GM19043 (cell line): ENCODE results near the gene UMODL1.

ENCODE experiments used
- ATAC-seq: cut with Tn5 transposase; IDR thresholded peaks from one replicate; pipeline ENCODE4 v1.9.1; 2021; ENCODE audit warnings: low read depth; ENCODE audit not compliant: unreplicated experiment

Gene UMODL1

DNA sequence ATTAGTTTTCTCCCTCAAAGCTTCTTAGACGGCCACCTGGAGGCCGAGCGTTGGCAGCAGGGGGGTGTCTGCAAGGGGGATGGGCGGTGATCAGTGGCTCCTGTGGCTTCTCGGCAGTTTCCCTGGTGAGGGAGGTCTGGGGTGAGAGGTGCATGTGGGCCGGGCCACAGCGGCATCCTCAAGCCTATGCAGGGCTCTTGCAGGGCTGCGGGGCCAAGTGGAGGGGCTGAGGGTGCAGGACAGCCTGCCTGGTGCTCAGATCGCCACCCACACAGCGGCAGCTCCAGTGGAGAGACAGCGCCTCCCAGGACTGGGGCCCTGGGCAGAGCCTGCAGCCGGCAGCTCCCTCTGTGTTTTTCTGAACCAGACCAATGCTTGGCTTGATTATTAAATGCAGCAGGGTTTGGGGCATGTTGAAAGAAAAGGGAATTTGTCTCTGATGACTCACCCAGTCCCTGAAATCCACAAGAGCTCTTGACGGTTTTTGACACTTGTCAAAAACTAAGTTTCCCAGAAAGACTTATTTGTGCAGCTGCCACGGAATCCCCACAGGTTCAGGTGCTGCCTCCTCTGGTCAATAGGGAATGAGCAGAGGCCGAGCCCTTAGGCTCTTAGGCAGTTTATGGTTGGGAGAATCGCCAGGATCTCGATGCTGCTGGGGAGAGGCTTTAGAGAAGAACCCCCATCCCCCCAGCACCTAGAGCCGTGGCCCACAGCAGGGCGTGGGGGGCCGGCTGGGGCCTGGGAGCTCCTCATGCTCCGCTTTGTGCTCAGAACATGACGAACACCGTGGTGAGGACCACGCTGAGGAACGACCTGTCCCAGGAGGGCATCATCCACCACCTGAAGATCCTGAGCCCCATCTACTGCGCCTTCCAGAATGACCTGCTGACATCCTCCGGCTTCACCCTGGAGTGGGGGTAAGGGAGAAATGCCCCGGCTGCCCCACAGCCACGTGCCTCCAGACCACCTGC lies 54.7 kb downstream of the UMODL1 start:
- no peak for ATAC-seq

DNA sequence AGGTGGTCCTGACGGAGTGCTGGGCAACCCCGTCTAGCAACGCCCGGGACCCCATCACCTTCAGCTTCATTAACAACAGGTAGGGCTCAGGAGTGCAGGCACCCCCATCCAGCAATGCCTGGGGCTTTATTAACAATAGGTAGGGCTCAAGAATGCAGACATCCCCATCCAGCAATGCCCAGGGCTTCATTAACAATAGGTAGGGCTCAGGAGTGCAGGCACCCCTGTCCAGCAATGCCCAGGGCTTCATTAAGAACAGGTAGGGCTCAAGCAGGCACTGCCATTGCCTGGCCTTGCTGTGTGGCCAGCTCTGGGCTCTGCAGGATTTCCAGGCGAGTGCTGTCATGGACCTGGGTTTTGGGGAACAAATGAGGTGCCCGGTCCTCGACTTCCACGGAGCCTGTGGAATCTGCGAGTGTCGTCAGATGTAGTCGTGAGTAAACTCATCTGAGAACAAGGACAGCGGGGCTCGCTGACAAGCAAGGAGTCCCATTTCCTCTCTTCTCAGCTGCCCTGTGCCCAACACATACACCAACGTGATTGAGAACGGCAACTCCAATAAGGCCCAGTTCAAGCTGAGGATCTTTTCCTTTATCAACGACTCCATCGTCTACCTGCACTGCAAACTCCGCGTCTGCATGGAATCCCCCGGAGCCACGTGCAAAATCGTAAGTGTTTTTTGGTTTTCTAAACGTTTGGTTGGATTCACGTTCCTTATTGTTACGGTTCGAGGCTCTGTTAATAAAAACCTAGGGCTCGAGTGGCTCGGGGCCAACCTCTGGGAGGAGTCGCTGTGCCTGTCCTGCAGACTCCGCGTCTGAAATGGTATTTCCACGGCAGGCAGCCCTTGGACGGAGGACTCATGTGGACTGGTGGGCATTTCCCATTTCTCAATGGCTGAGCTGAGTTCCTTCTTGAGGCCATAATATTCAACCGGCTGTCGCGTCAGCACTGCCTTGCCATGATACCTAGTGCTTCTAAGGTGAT lies 56.3 kb downstream of the UMODL1 start:
- ATAC-seq: no peak

DNA sequence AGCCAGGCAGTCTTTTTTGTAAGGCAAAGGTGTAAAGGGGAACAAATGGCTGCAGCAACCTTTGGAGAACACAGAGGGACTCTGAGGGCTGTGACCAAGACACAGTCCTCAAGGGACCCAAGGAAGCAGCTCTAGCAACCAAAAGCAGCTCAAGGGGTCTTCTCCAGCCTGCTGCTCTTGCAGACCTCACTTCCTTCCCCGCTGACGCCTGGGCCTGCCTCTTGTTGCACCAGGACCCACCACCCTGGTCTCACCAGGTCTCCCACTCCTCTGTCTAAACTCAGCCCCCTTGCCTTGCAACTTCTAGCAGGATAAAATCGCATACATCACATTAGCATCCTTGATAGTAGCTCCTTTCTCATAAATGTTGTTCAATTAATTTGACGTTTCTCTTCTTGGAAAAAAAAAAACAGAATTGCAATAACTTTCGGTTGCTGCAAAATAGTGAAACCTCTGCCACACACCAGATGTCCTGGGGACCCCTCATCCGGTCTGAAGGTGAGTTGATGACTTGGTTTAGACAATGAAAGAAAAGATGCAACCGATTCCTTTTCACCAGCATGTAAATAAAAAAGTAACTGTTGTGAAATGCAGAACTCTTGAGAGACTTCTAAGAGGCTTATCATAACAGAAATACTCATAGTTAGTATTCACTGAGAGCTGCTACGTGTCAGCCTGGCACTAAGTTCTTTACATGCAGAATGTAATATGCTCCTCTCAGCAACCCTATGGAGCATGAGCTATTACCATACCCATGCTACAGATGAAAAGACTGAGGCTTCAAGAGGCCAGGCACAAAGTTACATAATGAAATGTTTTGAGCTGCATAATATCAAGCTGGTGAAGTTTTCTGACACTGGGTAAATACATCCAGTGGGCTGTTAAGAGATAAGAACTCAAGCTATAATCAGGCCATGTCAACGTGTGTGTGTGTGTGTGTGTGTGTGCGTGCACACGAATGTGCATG lies 58.5 kb downstream of the UMODL1 start:
- ATAC-seq: no peak

DNA sequence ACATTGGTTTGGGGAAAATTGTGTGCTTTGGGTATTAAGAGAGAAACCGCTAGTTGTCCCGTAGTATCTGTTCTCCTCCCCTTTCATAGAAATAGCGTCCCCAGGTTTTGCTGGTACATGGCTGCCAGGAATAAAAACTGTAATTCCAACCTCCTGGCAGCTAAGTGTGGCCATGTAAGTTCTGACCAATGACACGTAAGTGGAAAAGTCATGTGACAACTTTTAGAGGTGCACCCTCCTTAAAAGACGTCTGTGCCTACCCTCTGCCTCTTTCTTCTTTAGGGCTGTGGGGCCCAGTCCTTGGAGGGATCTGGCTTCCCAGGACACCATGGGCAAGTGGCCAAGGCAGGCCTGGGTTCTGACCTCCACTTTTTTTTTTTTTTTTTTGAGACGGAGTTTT lies 59.3 kb downstream of the UMODL1 start:
- ATAC-seq: no peak

DNA sequence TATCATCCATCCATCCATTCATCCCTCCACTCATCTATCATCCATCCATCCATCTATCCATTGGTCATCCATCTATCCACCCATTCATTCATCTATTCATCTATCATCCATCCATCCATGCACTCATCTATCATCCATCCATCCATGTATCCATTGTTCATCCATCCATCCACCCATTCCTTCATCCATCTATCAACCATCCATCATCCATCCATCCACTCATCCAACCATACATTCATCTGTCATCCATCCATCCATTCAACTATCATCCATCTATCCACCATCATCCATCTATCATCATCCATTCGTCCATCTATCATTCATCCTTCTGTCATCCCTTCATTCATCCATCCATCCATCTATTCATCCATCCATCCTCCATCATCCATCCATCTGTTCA lies 61.1 kb downstream of the UMODL1 start:
- ATAC-seq: no peak

DNA sequence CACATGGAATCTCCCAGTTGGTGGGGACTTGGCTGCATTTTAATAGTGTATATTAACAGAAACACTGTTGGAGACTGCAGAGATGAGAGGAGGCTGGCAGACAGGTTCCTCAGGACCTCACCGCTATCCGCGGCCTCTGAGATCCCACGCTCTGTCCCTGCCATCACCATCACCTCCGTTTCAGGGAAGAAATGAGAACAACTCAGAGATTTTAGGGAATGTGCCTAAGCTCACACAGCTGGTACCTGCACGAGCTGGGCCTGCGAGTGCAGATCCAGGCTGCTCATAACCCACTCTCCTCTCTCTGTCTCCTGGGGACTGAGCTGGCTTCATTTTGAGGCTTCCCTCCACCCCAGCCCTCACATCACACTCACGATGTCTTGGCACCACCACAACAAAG lies 62.0 kb downstream of the UMODL1 start:
- no peak for ATAC-seq

DNA sequence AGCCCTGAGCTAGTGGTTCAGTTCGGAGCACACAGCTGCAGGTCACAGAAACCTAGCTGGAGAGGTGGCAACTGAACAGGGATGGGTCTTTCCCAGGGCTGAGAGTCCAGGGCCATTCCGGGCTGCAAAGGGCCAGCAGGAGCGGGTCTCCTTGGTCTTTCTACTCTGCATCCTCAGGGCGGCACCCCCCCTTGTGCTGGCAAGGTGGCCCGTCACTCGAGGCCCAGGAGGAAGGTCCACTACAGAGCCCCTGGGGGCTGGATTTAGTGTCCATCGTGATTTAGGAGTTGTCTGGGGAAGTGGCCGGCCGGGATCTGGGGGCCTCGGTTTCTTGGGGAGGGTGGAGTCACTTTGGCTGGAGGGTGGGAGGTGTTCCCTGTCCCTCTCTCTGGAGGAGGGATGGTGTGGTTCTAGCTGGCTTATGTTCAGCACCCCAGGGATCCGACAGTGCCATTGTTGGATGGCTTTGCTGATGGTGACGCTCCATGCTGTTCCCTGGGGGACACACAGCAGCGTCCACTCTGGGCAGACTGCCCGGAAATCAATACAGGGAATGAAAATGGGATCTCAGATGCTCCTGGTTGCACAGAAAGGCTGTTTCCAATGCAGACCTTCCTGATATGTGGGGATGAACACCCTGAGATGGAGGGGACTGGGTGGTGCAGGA lies 64.4 kb downstream of the UMODL1 start:
- ATAC-seq: no peak

DNA sequence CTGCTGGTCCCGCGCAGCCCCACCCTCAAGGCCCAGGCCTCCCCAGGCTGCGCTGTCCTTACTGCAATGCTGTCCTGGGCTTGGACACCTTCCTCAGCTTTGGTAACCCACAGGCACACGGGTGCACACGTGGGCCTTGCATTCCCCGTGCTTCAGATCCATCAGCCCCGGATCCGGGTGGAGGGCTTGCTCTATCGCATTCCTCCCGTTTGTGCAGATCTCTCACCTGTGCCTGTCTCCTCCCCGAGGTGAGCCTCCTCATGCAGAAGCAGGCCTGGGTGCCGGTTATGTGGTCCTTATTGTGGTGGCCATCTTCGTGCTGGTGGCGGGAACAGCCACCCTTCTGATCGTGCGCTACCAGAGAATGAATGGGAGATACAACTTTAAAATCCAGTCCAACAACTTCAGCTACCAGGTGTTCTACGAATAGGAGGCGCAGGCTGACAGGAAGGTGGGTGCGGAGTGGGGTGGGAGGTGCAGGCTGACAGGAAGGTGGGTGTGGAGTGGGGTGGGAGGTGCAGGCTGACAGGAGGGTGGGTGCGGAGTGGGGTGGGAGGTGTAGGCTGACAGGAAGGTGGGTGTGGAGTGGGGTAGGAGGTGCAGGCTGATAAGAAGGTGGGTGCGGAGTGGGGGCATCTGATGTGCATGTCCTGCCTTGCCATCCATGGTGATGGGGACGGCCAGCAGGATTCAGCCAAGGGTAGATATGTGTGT lies 66.2 kb downstream of the UMODL1 start:
- no peak for ATAC-seq

DNA sequence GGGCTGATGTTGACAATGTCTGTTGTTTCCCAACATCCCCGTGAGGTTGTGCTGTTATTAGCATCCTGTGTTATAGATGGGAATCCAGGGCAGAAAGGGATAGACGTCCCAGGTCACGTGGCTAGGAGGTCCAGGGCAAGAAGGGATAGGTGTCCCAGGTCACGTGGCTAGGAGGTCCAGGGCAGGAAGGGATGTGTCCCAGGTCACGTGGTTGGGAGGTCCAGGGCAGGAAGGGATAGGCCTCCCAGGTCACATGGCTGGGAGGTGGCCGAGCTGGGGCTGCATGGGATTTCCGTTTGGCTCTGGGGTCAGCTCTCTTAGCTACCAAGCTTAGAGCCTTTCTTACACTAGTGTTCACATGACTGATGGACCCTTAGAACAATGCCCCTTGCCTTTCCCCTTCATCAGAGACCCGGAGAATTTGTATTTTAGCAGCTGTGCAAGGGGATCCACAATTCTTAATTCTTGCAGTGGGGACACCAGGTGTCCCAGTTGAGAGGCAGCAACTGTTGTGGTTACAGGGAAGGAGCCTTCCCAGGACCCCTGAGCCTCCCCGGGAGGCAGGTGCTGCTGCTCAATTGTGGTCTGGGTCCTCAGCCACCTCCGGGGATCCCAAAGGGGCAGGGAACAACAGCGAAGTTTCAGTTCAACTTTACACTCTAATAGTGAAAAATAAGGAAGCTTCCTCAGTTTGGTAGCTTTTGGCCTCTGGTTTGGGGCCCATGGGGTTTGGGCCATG lies 69.2 kb downstream of the UMODL1 start:
- no peak for ATAC-seq

DNA sequence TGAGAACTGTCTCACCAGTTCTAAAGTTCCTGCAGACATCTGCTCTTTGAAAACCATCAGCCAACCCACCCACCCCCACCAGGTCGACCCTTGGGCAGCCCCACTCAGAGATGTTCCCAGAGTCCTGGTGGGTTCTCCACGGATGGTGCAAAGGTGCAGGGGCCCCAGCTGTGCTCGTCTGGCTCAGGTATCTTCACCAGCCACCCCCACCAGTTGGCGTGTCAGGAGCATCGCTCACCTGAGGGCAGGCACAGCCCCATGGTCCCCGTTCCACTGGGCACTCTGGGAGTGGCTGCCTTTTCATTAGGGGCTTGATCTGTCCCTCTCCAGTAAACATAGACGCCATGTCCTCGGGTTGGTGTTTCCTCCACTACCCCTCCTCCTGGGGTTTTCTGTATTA lies 70.5 kb downstream of the UMODL1 start:
- ATAC-seq: no peak

DNA sequence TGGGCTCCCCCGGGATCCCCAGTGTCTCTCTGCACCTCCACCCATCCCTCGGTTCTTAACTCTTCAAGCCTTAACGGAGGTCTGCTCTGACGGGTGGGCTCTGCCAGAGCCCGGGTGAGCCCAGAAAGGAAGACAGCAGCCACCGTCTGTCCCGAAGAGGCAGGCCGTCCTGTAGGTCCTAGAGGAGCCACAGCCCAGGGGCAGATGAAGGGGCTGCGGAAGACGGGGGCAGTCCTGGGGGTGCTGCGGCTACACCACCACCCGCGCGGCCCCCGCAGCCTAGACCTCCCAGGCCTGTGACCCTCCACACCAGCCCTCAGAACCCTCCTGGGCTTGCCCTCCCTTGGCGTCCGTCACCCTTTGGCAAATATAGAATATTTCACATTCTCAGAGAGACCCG lies 71.0 kb downstream of the UMODL1 start:
- no peak for ATAC-seq

DNA sequence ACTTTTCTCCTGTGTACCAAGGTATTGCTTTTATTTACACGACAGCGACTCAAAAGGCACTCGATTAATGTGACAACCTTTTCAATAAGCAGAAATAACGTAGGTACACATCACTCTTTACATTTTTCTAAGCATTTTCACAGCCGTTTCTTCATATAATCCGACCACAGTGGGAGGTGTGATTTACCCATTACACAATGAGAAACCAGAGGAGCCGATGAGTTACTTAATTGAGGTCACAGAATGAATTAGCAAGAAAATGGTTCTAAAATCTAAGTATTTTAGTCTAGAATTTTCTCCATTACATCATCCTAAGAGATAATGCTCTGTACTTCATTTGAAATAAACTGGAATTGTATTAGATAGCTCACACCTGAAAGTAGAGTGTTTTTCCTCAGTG lies 71.5 kb downstream of the UMODL1 start:
- ATAC-seq: no peak

DNA sequence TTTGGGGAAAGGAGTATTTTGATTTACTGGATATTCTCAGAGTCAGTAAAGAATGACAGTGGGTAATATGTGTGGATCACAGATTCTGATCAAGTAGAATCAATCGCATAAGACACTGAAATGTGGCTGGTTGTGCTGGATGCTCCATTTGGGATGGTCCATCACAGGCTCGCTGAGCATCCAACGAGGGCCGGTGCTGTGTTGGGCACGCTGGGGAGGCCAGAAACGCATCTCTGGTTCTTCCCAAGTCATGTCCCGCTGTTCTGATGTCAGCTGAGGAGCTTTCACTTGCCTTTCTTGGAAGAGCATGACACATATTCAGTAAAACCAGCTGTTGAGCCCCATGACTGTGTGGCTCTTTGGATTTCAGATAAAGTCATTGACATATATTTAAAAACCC lies 72.0 kb downstream of the UMODL1 start:
- no peak for ATAC-seq

DNA sequence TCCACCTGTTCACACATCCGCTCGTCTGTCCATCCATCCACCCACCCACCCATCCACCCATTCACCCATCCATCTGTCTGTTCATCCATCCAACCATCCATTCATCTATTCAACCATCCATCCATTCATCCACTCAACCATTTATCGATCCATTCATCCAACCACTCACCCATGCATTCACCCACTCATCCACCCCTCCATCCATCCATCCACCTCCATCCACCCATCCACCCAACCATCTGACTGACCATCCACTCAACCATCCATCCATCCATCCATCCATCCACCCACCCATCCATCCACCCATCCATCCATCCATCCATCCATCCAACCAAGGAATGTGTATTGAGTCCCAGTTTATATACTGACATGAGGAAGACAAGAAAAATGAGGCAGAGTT lies 73.1 kb downstream of the UMODL1 start:
- ATAC-seq: no peak

DNA sequence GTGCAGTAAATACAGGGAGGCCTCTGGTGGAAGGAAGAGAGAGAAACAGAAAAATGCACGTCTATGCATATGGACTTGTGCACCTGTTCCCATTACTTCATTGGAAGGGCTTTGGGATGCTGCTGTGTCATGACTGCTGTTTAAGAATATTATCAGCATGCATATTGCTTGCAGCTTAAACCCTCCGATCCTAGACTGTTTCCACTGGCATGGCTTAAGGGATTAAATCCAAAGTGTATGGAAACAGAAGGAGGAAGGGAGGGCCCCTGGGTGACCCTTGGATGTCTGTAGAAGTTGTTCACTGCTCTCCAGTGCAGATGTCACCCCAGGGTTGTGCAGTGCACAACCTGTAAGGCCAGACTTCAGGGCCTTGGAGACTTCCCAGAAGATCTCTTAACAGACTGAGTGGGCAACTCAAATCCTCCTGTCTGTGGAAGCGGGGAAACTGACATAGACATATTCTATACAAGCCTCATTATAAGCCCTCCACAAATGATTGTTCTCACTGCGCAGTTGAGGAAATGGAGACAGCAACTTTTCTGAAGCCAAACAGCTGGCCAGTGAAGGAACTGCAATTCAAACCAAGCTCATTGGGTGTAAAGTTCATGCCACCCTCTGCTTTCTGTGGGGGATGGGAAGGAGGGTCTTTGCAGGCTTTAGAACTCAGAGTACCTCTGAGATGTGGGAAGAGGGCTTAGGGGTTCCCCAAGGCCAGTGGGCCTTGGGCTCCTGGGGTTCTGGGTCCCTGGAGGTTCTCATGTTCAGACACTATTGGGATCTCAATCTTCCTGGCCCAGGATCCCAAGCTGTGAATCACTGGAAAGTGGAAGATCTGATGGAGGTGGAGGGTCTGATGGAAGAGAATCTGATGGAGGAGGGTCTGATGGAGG lies 73.8 kb downstream of the UMODL1 start:
- no peak for ATAC-seq

DNA sequence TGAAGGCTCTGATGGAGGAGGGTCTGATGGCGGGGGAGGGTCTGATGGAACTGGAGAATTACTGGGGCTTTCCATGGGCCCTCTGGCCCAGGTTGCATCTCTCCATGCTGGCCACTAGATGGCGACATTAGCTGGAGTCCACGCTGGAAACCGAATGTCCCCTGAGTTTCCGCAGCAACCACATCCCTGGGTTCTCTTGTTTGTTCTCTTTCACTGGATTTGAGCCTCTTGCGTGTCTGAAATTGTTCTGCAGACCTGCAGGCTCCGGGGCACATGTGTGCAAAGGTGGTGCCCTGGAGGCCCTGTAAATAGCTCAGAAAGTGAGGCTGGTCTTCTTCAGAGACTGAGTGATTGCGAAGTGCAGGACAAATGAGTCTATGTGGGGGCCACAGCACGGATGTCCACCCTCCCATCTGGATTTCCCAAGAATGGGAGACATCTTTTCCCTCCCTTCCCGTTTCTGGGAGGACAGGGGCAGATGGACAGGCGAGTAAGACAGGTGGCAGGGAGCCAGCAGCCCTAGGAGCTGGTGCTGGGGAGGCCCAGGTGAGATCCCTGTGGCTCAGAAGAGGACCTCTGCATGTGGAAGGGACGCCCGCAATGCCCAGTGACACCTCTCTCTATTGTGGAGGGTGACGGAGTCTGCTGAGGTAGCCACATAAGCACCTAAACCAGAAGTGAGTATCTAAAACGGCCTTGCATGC lies 74.6 kb downstream of the UMODL1 start:
- no peak for ATAC-seq
